Activated naive CD4-positive, alpha-beta T cell treated with anti-CD3 and anti-CD28 coated beads, Interleukin-2, amount 50 U/mL, for 72 hours (primary cell): ENCODE results near the gene PKP4. TPM values are rescaled to one million over a fixed set of nuclear protein-coding genes. Genes with fewer than 3 reads are reported as not detected.

Experiments used
- ATAC-seq, 2 donors: fragments of 150-1000 bp; cut with Tn5 transposase; 2 replicates each; pipeline ENCODE4 v1.10.0; 2021; ENCODE audit warnings: mild to moderate bottlenecking in 2 of 2, moderate library complexity in 2 of 2
- DNase-seq, 2 donors: peaks; one replicate each; pipeline ENCODE4 v3.0.0; 2021 to 2022; ENCODE audit warnings: low spot score in 2 of 2
- H3K27ac Mint-ChIP-seq, 2 donors: one replicate each; pipeline ENCODE4 v1.8.0; 2022; ENCODE audit warnings: mild to moderate bottlenecking in 2 of 2, mixed read lengths in 2 of 2
- H3K36me3 Mint-ChIP-seq, 2 donors: one replicate each; pipeline ENCODE4 v1.8.0; 2022; ENCODE audit warnings: mixed read lengths in 2 of 2
- H3K9me3 Mint-ChIP-seq, 2 donors: one replicate each; pipeline ENCODE4 v1.8.0; 2022; ENCODE audit warnings: mixed read lengths in 2 of 2
- total RNA-seq, 2 donors: library from RNA; stranded (reverse); gene quantifications; one replicate each; pipeline ENCODE4 v1.2.3, GENCODE V29; 2022

PKP4 gene
- total RNA-seq, 2 donors from 2014 or later: 36.3 to 44.8 TPM

GRCh38 chr2:158663796-158664195 is 207.0 kb downstream of the PKP4 start:
- Mint-ChIP-seq H3K9me3 (no peaks in the 10 kb centered on the region), H3K36me3 (peaks cover 0 to 8% of the 10 kb centered on the region in 2 donors), H3K27ac (no peak overlapping the region)
- no peak for DNase-seq
- ATAC-seq: no peak

- Mint-ChIP-seq H3K27ac (no peak overlapping the region), H3K9me3 (no peaks in the 10 kb centered on the region), H3K36me3 (peaks cover 0 to 8% of the 10 kb centered on the region in 2 donors)
- ATAC-seq (no peak), DNase-seq (no peak)
Measured at GRCh38 chr2:158664987-158665386, 208.2 kb downstream of the PKP4 start.

DNA sequence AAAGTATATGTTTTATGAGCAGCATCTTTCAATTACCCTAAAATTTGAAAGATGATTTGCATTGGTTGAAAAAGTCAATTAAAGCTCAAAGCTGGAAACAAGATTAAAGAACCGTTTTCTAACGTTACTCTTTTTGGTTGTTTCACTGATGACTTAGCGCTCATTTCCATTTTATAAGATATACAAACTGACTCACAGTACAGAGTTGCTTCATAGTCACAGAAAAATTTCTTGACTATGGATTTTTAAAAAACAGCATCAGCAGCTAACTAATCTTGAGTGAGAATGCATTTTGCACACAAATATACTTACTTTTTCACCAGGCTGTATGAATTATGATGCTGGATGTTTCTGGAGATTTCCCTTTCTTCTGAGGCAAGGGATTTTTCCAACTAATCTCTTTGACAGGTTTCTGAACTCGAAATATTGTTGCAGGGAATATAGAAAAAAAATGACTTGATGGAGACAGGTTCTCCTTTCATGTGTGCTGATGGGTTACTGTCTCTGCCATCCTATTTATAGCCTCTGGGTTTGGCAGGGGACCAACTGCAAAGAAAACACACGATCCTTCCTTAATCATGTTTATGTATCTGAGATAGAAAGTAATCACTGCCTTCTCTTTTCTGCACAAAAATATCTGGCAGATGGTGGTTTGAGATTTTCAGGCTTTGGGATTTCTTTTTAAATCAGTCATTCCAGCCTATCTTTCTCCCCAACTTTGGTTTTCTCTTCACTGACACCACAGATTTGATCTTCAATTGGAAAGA is 209.0 kb downstream of the PKP4 start:
- Mint-ChIP-seq H3K36me3 (peaks cover 0 to 8% of the 10 kb centered on the region in 2 donors), H3K9me3 (no peaks in the 10 kb centered on the region), H3K27ac (no peak overlapping the region)
- ATAC-seq: no peak
- no peak for DNase-seq

DNA sequence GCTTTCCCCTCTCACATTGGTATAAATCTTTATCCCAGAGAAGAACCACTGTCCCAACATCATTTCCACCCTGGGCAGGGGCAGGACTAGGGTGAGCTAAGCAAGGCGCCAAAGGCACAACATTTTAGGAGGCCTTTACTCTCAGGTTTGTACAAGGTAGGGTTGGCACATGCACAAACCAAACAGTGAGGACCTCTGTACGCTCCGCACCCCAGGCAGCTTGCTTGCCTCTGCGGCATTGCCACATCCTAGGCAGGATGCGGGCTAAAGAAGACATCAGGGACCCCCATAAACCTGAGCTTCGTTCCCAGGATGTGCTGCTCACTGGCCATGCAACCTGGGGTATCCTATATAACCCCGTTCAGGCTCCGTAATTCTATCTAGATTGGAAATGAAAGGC is 210.2 kb downstream of the PKP4 start:
- no peaks in the 10 kb centered on the region for H3K9me3 Mint-ChIP-seq

GRCh38 chr2:158667586-158667985 is 210.8 kb downstream of the PKP4 start:
- ATAC-seq (no peak), DNase-seq (no peak)
- Mint-ChIP-seq H3K9me3 (no peaks in the 10 kb centered on the region), H3K36me3 (peaks cover 0 to 8% of the 10 kb centered on the region in 2 donors), H3K27ac (no peak overlapping the region)

More for the DNA sequence above, 210.2 kb downstream of the PKP4 start:
- ATAC-seq (no peak), DNase-seq (no peak)
- H3K27ac Mint-ChIP-seq: peak overlapping the region in 1 of 2 donors; percentile 41
- H3K36me3 Mint-ChIP-seq: peaks cover 0 to 8% of the 10 kb centered on the region in 2 donors

GRCh38 chr2:158668001-158668765 is 211.4 kb downstream of the PKP4 start:
- ATAC-seq (no peak), DNase-seq (no peak)
- no peak overlapping the region for H3K27ac Mint-ChIP-seq
- peaks cover 0 to 8% of the 10 kb centered on the region in 2 donors for H3K36me3 Mint-ChIP-seq
- H3K9me3 Mint-ChIP-seq: no peaks in the 10 kb centered on the region

DNA sequence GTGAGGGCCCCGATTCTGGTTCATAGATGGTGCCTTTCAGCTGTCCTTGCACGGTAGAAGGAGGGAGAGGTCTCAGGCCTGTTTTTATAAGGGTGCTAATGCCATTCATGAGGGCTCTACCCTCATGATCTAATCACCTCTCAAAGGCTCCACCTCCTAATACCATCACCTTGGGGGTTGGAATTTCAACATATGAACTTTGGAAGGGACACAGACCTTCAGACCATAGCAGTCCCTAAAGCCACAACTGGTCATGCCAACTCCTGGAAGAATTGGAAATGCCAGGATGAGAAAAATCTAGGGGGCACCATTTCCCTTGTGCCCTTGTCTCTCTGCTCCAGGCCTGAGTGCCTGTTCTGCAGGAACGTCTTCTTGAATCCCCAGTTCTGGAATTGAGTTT is 213.5 kb downstream of the PKP4 start:
- Mint-ChIP-seq H3K36me3 (peaks cover 0 to 12% of the 10 kb centered on the region in 2 donors), H3K9me3 (no peaks in the 10 kb centered on the region), H3K27ac (no peak overlapping the region)
- no peak for ATAC-seq
- DNase-seq: no peak

- no peak overlapping the region for H3K27ac Mint-ChIP-seq
- H3K36me3 Mint-ChIP-seq: peaks cover 0 to 13% of the 10 kb centered on the region in 2 donors
- DNase-seq (no peak), ATAC-seq (peak in 1 of 2 donors; percentile 14)
- H3K9me3 Mint-ChIP-seq: no peaks in the 10 kb centered on the region
Measured at GRCh38 chr2:158671360-158672245, 214.9 kb downstream of the PKP4 start.

DNA sequence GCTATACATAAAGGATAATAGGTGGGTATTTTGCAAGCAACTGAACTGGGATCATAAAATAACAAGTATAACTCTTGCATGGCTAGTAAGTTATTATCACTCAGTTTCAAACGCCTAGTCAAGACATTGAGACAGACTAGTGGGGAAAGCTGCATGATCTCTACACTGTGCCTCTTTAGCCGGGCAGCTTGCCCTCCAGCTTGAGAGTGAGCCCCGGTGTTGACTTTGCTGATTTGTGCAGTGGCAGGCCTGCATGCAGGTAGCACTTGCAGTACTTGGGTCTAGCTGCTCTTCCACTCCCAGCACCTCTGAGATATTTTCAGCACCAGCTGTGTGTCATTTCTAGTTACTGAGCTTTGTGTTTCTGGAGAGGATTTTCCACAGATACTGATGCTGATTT is 219.5 kb downstream of the PKP4 start:
- no peak for ATAC-seq
- Mint-ChIP-seq H3K27ac (no peak overlapping the region), H3K9me3 (no peaks in the 10 kb centered on the region), H3K36me3 (peaks cover 14 to 15% of the 10 kb centered on the region in 2 donors)
- no peak for DNase-seq

- Mint-ChIP-seq H3K27ac (no peak overlapping the region), H3K9me3 (no peaks in the 10 kb centered on the region), H3K36me3 (peaks cover 14 to 15% of the 10 kb centered on the region in 2 donors)
- DNase-seq (no peak), ATAC-seq (no peak)
Measured at GRCh38 chr2:158676696-158677095, 219.9 kb downstream of the PKP4 start.

DNA sequence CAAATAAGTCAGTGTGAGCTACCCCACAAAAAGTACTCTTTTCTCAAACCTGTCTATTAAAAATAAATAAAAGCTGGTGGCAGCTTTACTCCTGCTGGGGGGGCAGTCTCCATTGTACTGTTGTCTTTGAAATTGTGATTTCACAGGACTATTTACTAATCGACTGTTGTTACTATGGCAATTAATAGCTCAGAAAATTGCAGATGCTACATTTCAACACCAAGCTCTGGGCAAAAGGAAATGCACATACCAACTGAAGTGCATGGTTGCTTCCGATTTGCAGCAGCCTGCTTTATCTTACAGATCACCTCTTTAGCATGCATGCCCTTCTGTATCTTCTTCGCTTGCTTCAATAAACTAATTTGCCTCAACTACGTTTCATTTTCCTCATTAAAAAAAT is 220.8 kb downstream of the PKP4 start:
- Mint-ChIP-seq H3K36me3 (peaks cover 14 to 15% of the 10 kb centered on the region in 2 donors), H3K27ac (no peak overlapping the region), H3K9me3 (no peaks in the 10 kb centered on the region)
- ATAC-seq: no peak
- no peak for DNase-seq

- Mint-ChIP-seq H3K9me3 (no peaks in the 10 kb centered on the region), H3K36me3 (peaks cover 6 to 15% of the 10 kb centered on the region in 2 donors), H3K27ac (no peak overlapping the region)
- DNase-seq (no peak), ATAC-seq (no peak)
Measured at GRCh38 chr2:158681816-158682215, 225.1 kb downstream of the PKP4 start.

DNA sequence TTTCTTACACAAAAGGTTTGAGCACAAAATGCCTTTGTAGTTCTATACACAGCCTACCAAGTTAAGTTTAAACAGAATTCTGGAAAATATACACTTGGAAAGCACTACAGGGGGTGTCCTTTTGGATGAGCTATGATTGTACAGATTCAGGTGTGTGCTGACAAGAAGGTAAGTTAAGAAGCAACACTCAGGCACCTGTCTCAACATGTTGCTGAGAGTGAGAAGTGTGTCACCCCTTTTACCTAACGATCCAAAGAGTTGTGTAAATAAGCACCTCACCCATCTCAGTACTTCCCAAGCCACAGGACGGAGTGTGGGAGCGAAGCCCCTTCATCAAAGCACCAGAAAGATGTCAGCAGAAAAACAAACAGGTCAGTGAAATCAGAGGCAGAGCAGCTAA is 228.9 kb downstream of the PKP4 start:
- ATAC-seq: no peak
- H3K9me3 Mint-ChIP-seq: no peaks in the 10 kb centered on the region
- peaks cover 2 to 5% of the 10 kb centered on the region in 2 donors for H3K36me3 Mint-ChIP-seq

DNA sequence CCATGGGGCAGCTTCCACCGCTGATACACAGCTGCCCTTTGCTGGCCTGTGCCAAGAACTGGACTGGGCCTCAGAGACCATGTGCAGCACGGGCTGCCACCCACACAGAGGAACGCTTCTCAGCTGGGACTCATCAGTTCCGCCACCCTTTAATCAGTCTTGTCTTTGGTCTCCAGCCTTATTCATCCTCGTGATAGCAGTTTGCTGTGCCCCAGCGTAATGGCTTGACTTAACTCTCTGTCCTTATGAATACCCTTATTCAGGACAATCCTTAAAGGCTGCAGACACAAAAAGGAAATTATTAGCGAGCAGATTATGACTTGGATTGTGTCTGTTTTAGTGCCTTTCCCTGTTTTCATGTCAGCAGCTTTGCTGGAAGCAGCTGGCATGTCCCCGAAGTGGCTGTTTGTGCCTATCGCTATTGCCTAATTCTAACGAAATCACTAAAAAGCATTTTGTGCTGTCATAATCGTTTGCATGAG is 229.5 kb downstream of the PKP4 start:
- Mint-ChIP-seq H3K36me3 (no peaks in the 10 kb centered on the region), H3K27ac (no peak overlapping the region), H3K9me3 (no peaks in the 10 kb centered on the region)
- DNase-seq (no peak), ATAC-seq (no peak)

More for the DNA sequence above, 228.9 kb downstream of the PKP4 start:
- H3K27ac Mint-ChIP-seq: no peak overlapping the region
- DNase-seq: no peak

DNA sequence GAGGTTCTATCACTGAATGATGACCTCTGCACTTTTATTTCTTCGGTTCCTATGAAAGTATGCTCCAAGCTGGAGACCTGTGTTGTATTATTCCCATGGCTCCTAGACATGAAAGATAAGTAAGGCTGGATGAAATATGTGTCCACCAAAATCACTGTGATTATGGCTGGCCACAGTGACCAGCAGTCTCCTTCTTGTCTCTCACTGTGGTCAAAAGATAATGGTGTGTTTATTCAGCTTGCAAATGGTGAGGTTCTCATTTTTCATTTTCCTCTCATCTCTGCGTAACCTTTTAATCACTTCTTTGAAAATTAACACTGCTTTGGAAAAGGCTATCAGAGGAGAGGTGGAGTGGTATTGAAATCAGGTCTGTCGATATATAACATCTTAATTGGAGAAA is 230.6 kb downstream of the PKP4 start:
- DNase-seq (no peak), ATAC-seq (no peak)
- H3K27ac Mint-ChIP-seq: no peak overlapping the region
- no peaks in the 10 kb centered on the region for H3K36me3 Mint-ChIP-seq
- no peaks in the 10 kb centered on the region for H3K9me3 Mint-ChIP-seq

- no peak for ATAC-seq
- H3K9me3 Mint-ChIP-seq: no peaks in the 10 kb centered on the region
- no peak overlapping the region for H3K27ac Mint-ChIP-seq
Measured at GRCh38 chr2:158688721-158689120, 232.0 kb downstream of the PKP4 start.

GRCh38 chr2:158689391-158689790 is 232.6 kb downstream of the PKP4 start:
- no peak for ATAC-seq
- Mint-ChIP-seq H3K27ac (no peak overlapping the region), H3K9me3 (no peaks in the 10 kb centered on the region), H3K36me3 (no peaks in the 10 kb centered on the region)
- no peak for DNase-seq

More at GRCh38 chr2:158688721-158689120, 232.0 kb downstream of the PKP4 start:
- no peak for DNase-seq
- H3K36me3 Mint-ChIP-seq: no peaks in the 10 kb centered on the region
